ENCODE data around the gene TOMM5. TPM values are rescaled to one million over a fixed set of nuclear protein-coding genes. Genes with fewer than 3 reads are reported as not detected.

Gene TOMM5
- polyA plus RNA-seq (ENCODE audit: insufficient read length), result 68.8 TPM

- peak; percentile 86 for DNase-seq (ENCODE audit: low read depth)
These were observed at the start of gene TOMM5 for GRCh38 chr9:37592108-37592951. Gene TOMM5 (minus strand): TSS chr9:37592597. CDS start chr9:37592532, 65 bp downstream.

DNA sequence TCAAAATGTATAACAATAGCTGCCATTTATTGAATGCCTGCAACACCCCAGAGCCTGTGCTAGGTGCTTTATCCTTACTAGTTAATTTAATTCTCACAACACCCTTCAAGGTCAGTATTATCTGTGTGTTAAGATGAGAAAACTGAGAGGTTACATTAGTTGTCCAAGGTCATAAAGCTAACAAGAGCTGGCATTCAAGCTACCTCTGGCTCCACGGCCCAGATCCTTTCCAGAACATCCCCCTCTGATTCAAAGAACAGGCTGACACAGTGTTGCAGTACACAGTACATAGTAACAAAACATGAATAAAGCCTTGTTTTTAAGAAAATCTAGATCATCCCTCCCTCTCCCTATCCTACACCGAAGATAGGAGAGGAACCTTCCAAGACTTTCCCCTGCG, 48.9 kb upstream of the TOMM5 start:
- DNase-seq (ENCODE audit: low read depth), result no peak

GRCh38 chr9:37640246-37640645, 47.8 kb upstream of the TOMM5 start:
- no peak for DNase-seq (ENCODE audit: low read depth)

GRCh38 chr9:37639841-37640240, 47.4 kb upstream of the TOMM5 start:
- DNase-seq (ENCODE audit: low read depth), result no peak

DNA sequence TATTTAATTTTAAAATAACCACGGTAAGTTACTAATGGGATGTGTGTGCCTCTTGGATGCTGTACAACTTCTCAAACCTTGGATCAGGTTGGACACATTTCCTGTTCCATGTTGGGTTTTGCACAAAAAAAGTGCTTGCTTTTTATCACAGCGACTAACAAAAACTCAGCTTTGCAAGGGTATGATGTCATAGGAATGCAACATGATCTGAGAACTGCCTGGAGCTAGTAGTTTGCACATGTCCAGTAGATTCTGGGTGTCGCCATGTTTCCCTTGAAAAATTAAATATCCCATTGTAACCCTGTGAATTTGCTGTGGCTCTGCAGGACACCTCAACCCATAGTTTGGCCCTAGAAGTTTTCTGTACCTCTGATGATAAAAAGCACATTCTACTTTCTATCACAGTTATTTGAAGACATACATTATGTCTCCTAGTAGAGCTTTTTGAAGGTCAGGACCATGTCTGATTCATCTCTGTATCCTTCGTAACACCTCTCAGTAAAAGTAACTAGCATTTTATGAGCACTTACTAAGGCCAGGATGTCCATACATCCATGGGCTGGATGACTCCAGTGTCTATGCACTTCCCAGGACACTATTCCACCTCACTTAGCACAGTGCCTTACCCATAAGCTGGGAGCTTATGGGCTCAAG, 46.8 kb upstream of the TOMM5 start:
- no peak for DNase-seq (ENCODE audit: low read depth)

- DNase-seq (ENCODE audit: low read depth), result no peak
These were observed 44.4 kb upstream of the TOMM5 start for GRCh38 chr9:37636511-37637448.

DNA sequence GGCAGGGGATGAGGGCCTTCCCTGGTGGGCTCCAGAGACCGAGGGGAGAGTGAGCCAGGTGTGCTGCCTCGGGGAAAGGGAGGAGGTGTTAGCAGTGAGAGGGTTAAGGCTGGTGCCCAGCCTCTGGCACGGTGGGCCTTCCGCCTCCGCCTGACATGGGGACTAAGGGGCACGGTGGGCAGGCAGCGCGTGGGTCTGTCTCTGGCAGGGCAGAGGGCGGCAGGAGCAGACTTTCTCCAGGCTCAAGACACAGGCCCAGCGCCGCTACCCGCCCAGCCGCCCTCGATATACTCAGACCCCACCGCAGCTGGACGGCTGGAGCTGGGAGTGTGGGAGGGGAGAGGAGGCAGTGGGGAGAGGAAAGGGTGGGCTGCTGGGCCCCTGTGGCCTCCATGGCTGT, 43.4 kb upstream of the TOMM5 start:
- DNase-seq (ENCODE audit: low read depth), result no peak

GRCh38 chr9:37632479-37632878, 40.1 kb upstream of the TOMM5 start:
- no peak for DNase-seq (ENCODE audit: low read depth)

DNA sequence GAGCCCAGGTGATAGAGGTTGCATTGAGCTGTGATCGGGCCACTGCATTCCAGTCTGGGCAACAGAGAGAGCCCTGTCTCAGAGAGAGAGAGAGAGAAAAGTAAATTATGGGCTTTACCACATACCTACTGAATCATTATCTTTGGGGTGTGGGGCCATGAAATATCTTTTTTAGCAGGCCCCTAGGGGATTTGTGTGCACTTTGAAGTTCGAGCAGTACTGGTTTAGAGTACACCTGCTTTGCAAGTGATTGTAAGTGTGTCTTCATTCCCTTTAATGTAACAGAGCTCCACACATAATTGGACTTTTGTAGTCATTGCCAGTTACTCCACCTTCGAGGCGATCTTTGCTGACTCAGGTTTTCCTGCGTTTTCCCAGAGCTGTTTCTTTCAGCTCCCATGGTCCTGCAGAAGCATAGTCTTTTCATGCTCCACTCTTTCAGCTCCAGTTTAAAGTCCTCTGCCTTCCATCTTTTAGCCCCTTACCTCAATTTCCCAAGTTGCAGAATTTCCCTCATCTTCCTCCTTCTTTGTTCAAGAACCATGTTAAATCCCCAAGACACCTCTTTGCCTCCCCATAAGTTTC, 34.4 kb upstream of the TOMM5 start:
- DNase-seq (ENCODE audit: low read depth), result no peak

DNA sequence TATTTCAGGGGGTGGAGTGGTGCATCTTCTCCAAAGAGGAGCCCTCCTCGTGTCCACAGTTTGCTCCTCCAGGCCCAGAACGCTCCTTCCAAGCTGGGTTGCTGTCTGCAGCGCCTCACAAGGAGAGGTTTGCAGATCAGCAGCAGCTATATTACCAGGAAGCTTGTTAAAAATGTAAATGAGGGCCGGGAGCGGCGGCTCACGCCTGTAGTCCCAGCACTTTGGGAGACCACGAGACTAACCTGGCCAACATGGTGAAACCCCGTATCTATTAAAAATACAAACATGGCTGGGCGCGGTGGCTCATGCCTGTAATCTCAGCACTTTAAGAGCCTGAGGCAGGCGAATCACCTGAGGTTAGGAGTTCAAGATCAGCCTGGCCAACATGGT, 33.4 kb upstream of the TOMM5 start:
- no peak for DNase-seq (ENCODE audit: low read depth)

GRCh38 chr9:37625036-37625757, 32.8 kb upstream of the TOMM5 start:
- DNase-seq (ENCODE audit: low read depth), result no peak

DNA sequence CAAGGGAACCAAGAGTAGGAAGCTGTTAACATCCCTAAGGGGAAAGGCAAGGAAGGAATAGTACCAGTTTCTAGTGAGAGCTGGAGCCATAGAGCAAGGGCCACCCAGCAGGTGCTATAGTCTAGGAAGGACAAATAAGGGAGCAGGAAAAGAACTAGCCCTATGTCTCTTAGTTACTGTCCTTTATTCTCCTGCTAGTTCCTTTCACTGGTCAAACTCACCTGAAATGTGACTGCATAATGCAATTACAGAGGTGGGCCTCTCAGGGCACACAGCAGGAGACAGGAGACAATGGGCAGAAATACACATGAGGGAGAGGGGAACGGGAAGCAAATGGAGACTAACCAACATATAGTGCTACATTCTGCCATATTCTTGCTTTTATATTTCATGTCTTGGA, 31.7 kb upstream of the TOMM5 start:
- DNase-seq (ENCODE audit: low read depth), result no peak

- DNase-seq (ENCODE audit: low read depth), result no peak
These were observed 30.9 kb upstream of the TOMM5 start for GRCh38 chr9:37623267-37623666.

- no peak for DNase-seq (ENCODE audit: low read depth)
These were observed 30.1 kb upstream of the TOMM5 start for GRCh38 chr9:37622462-37622861.

GRCh38 chr9:37621273-37622121, 29.1 kb upstream of the TOMM5 start:
- DNase-seq (ENCODE audit: low read depth), result no peak

DNA sequence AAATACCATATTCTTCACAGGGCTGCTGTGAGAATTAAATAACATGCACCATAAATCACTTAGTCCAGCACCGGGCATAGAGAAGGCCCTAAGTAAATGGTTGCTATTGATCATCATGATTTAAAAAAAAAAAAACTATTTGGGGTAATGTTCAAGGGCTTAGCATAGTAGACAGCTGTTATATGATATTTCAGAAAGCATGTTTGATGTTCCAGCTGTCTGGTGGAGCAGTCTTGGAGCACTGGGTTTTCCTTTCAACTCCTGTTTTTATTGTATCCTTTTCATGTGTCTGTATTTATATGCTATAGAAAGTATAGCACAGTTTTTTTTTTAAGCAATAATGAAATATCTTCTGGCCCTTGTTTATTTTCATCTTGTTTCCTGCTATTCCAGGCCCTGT, 28.0 kb upstream of the TOMM5 start:
- no peak for DNase-seq (ENCODE audit: low read depth)

GRCh38 chr9:37619806-37620205, 27.4 kb upstream of the TOMM5 start:
- DNase-seq (ENCODE audit: low read depth), result no peak

DNA sequence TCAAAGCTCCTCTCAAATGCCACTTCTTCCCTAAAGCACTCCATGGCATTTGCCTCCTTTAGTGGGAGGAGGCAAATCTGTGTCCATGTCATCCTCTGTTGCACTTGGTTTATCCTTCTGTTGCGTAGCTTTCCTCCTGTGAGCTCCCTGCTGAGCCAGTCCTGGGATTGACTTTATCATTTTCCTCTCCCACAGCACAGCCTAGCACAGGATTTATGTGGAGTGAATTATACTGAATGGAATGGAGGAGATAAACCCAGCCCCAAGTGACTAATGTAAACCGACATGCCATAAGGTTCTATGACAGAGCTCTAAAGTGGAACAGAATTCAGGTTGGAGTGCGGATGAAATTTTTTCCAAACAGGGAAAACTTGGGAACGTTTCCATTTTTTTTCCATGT, 26.4 kb upstream of the TOMM5 start:
- DNase-seq (ENCODE audit: low read depth), result no peak

- DNase-seq (ENCODE audit: low read depth), result no peak
These were observed 25.4 kb upstream of the TOMM5 start for GRCh38 chr9:37617832-37618231.

DNA sequence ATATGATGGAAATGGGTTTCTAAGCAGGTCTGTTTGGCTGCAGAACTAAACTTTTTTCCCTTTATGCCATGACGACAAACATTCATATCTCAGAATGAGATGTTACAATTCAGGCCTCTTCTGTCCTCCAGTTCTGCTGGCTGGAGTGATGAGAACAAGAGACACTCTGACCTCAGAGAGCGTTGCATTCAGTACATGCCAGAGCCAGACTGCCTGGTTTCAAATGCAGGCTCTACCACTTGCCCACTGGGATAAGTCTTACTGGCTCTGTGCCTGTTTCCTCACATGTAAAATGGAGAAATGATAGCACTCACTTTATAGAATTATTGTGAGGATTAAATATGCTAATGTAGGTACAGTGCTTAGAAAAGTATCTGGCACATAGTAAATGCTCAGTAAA, 24.8 kb upstream of the TOMM5 start:
- no peak for DNase-seq (ENCODE audit: low read depth)
